ENCODE measurements around the gene FRMPD4.

GRCh38 chrX:12767856-12768255, 629.6 kb downstream of the FRMPD4 start:
- TF ChIP-seq POLR2AphosphoS5 (IDR thresholded peaks at IDR 0.05; ENCODE audit: borderline replicate concordance, low read depth, low read length) = no peak
- no peak for TF ChIP-seq EZH2 (IDR thresholded peaks at IDR 0.05)
- no peak for TF ChIP-seq FOXP2 (optimal IDR thresholded peaks at IDR 0.05; ENCODE audit: control extremely low read depth, extremely low read length, insufficient read depth)

All from SK-N-MC (cell line).